ENCODE data around the gene MCC. TPM values are rescaled to one million over a fixed set of nuclear protein-coding genes. Genes with fewer than 3 reads are reported as not detected.

The MCC gene
- total and polyA plus RNA-seq, 2 donors (not counting 1 experiment from before 2014, with no cell fraction given): 3.2 to 41.3 TPM

DNA sequence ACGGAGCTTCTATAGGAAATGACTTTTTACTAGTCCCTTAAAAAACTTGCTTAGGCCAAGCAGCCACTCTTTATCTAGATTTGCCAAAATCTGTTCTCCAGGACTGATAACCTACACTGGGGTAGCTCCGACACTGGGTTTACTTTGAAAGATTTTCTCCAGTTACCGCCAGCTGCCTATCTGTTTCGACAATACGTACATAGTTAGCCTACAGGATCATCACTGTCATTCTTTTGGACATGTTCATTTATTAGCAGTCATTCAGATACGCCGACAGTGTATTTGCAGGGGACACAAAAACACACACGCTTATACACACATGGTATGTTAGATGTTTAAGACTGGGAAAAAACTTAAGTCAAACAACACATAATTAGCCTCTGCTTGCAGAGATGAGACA lies 286.0 kb downstream of the MCC start:
- no peaks in the 10 kb centered on the region for H3K4me1 ChIP-seq (ENCODE audit: control insufficient read depth, extremely low read depth, insufficient read depth, low read length)
- no peak overlapping the region for H3K27ac ChIP-seq (ENCODE audit: insufficient read depth, low read length)
- no peak overlapping the region for H3K4me2 ChIP-seq (ENCODE audit: extremely low read depth, insufficient read depth, low read length)
- H3K9ac ChIP-seq (ENCODE audit: insufficient read depth, low read length): no peak overlapping the region
- no peak for TF ChIP-seq EZH2 (IDR thresholded peaks at IDR 0.05; ENCODE audit: low read length, missing control alignments)
- TF ChIP-seq, protein P1, sequence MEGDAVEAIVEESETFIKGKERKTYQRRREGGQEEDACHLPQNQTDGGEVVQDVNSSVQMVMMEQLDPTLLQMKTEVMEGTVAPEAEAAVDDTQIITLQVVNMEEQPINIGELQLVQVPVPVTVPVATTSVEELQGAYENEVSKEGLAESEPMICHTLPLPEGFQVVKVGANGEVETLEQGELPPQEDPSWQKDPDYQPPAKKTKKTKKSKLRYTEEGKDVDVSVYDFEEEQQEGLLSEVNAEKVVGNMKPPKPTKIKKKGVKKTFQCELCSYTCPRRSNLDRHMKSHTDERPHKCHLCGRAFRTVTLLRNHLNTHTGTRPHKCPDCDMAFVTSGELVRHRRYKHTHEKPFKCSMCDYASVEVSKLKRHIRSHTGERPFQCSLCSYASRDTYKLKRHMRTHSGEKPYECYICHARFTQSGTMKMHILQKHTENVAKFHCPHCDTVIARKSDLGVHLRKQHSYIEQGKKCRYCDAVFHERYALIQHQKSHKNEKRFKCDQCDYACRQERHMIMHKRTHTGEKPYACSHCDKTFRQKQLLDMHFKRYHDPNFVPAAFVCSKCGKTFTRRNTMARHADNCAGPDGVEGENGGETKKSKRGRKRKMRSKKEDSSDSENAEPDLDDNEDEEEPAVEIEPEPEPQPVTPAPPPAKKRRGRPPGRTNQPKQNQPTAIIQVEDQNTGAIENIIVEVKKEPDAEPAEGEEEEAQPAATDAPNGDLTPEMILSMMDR (conservative IDR thresholded peaks at IDR 0.05 in 1 of 2, IDR thresholded peaks at IDR 0.05 in 1 of 2; ENCODE audit: low read depth in 1 of 2, low read length in 2 of 2): no peak
- no peak overlapping the region for H3K4me3 ChIP-seq (replicated peaks in 1 of 4; ENCODE audit: control extremely low read depth in 1 of 4, insufficient read depth in 1 of 4, low read depth in 3 of 4, low read length in 4 of 4)
- DNase-seq (ENCODE audit: low read depth in 2 of 2): no peak
- no peaks in the 10 kb centered on the region for H3K27me3 ChIP-seq (ENCODE audit: control insufficient read depth, insufficient read depth, low read length)
- no peaks in the 10 kb centered on the region for H3K79me2 ChIP-seq (ENCODE audit: control insufficient read depth, insufficient read depth, low read length)
- no peak overlapping the region for H2AFZ ChIP-seq (ENCODE audit: low read length)
- H3K9me3 ChIP-seq (ENCODE audit: control insufficient read depth, insufficient read depth, low read depth, low read length): no peaks in the 10 kb centered on the region
- no peaks in the 10 kb centered on the region for H3K36me3 ChIP-seq (ENCODE audit: control insufficient read depth, insufficient read depth, low read length)
- H4K20me1 ChIP-seq (ENCODE audit: control insufficient read depth, extremely low read depth, insufficient read depth, low read length): no peaks in the 10 kb centered on the region

DNA sequence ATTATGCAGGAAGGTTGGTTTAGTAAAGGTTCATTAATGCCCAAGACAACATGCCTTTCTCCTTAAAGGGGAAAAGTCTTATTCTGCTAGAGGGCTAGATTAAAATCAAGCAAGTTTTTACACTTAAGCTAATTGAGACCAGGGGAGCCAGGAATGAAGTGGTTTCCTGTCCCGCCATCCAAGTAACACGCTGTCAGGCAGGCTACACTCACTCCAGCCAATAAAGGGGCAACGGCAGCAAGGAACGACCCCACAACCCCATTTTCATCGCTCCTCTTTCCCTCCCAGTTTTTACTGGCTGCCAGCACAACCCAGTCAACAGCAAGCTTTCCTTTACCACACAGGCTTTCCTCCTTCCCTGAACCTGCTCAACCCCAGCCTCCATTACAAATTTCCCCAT lies 286.5 kb downstream of the MCC start:
- H3K9me3 ChIP-seq (ENCODE audit: control insufficient read depth, insufficient read depth, low read depth, low read length): no peaks in the 10 kb centered on the region
- no peak overlapping the region for H3K9ac ChIP-seq (ENCODE audit: insufficient read depth, low read length)
- H3K4me2 ChIP-seq (ENCODE audit: extremely low read depth, insufficient read depth, low read length): no peak overlapping the region
- no peak overlapping the region for H3K27ac ChIP-seq (ENCODE audit: insufficient read depth, low read length)
- peak in 1 of 2 donors; percentile 28 for DNase-seq (ENCODE audit: low read depth in 2 of 2)
- no peaks in the 10 kb centered on the region for H3K27me3 ChIP-seq (ENCODE audit: control insufficient read depth, insufficient read depth, low read length)
- no peak for TF ChIP-seq EZH2 (IDR thresholded peaks at IDR 0.05; ENCODE audit: low read length, missing control alignments)
- TF ChIP-seq, protein P1 (conservative IDR thresholded peaks at IDR 0.05 in 1 of 2, IDR thresholded peaks at IDR 0.05 in 1 of 2; ENCODE audit: low read depth in 1 of 2, low read length in 2 of 2): no peak
- no peak overlapping the region for H3K4me3 ChIP-seq (replicated peaks in 1 of 4; ENCODE audit: control extremely low read depth in 1 of 4, insufficient read depth in 1 of 4, low read depth in 3 of 4, low read length in 4 of 4)
- H3K4me1 ChIP-seq (ENCODE audit: control insufficient read depth, extremely low read depth, insufficient read depth, low read length): no peaks in the 10 kb centered on the region
- no peaks in the 10 kb centered on the region for H4K20me1 ChIP-seq (ENCODE audit: control insufficient read depth, extremely low read depth, insufficient read depth, low read length)
- H3K79me2 ChIP-seq (ENCODE audit: control insufficient read depth, insufficient read depth, low read length): no peaks in the 10 kb centered on the region
- H3K36me3 ChIP-seq (ENCODE audit: control insufficient read depth, insufficient read depth, low read length): no peaks in the 10 kb centered on the region
- no peak overlapping the region for H2AFZ ChIP-seq (ENCODE audit: low read length)

DNA sequence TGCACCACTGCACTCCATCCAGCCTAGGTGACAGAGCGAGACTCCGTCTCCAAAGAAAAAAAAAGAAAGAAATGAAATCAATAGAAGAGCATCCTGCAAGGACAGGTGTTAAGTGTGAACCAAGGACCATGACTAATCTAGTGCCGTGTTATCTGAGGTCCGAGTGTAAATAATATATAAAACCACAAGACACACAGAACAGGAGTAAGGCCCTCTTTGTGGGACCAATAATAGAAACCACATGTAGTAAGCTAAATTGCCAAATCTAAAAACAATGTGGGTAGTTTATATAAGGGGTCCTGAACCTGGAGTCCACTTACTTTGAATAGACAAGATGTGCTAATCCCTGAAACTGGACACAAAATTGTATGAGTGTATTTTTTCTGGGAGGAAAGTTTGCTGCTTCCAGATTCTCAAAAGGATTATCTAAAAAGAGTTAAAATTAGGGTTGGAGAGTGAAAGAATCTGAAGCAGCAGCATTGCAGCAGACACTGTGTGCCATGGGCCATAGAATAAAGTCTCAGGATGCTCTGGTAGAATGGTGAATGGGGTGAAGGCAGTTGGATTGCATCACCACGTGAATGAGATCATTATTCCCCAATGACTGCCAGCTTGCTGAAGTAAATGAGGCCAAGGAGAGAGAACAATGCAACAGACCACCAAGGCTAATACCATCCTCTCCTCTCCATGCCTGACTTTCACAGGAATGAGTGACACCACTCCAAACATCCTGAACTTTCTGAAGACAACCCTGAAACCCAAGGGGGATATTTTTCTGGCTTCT lies 288.9 kb downstream of the MCC start:
- H3K79me2 ChIP-seq (ENCODE audit: control insufficient read depth, insufficient read depth, low read length): no peaks in the 10 kb centered on the region
- DNase-seq (ENCODE audit: low read depth in 2 of 2): peak; percentile 75 to 78
- H3K9me3 ChIP-seq (ENCODE audit: control insufficient read depth, insufficient read depth, low read depth, low read length): no peaks in the 10 kb centered on the region
- H3K36me3 ChIP-seq (ENCODE audit: control insufficient read depth, insufficient read depth, low read length): no peaks in the 10 kb centered on the region
- H3K27ac ChIP-seq (ENCODE audit: insufficient read depth, low read length): no peak overlapping the region
- no peak overlapping the region for H2AFZ ChIP-seq (ENCODE audit: low read length)
- no peak overlapping the region for H3K4me2 ChIP-seq (ENCODE audit: extremely low read depth, insufficient read depth, low read length)
- H3K27me3 ChIP-seq (ENCODE audit: control insufficient read depth, insufficient read depth, low read length): no peaks in the 10 kb centered on the region
- no peak overlapping the region for H3K4me3 ChIP-seq (replicated peaks in 1 of 4; ENCODE audit: control extremely low read depth in 1 of 4, insufficient read depth in 1 of 4, low read depth in 3 of 4, low read length in 4 of 4)
- TF ChIP-seq, protein P1 (conservative IDR thresholded peaks at IDR 0.05 in 1 of 2, IDR thresholded peaks at IDR 0.05 in 1 of 2; ENCODE audit: low read depth in 1 of 2, low read length in 2 of 2): no peak
- no peak for TF ChIP-seq EZH2 (IDR thresholded peaks at IDR 0.05; ENCODE audit: low read length, missing control alignments)
- H3K4me1 ChIP-seq (ENCODE audit: control insufficient read depth, extremely low read depth, insufficient read depth, low read length): no peaks in the 10 kb centered on the region
- no peaks in the 10 kb centered on the region for H4K20me1 ChIP-seq (ENCODE audit: control insufficient read depth, extremely low read depth, insufficient read depth, low read length)
- no peak overlapping the region for H3K9ac ChIP-seq (ENCODE audit: insufficient read depth, low read length)
